DND-41 (cell line): Measurements from ENCODE around the gene UBE3A.

Source experiments
- ATAC-seq: fragments of 200-7000 bp; cut with Tn5 transposase; 3 replicates; pipeline ENCODE4 v1.9.1; 2021; ENCODE audit warnings: low read depth; ENCODE audit not compliant: insufficient read depth
- DNase-seq: peaks from one replicate; pipeline ENCODE4 v3.0.0-alpha.2; 2020
- H2AFZ ChIP-seq: 2 replicates; pipeline ENCODE4 v1.6.0; 2012; ENCODE audit warnings: low read depth, low read length
- H3K27ac ChIP-seq: 2 replicates; pipeline ENCODE4 v1.5.1; 2012; ENCODE audit warnings: low read length, inconsistent platforms
- H3K27me3 ChIP-seq: fragments of 200-600 bp; sonication (generic); 2 replicates; pipeline ENCODE4 v1.6.0; 2012; ENCODE audit warnings: low read length, mild to moderate bottlenecking, inconsistent platforms; ENCODE audit not compliant: insufficient read depth, poor library complexity
- H3K36me3 ChIP-seq: 2 replicates; pipeline ENCODE4 v1.5.1; 2012; ENCODE audit warnings: low read length, inconsistent platforms; ENCODE audit not compliant: insufficient read depth
- H3K4me1 ChIP-seq: 2 replicates; pipeline ENCODE4 v1.5.1; 2012; ENCODE audit warnings: mild to moderate bottlenecking, low read length; ENCODE audit not compliant: insufficient read depth
- H3K4me2 ChIP-seq: 2 replicates; pipeline ENCODE4 v1.6.0; 2012; ENCODE audit warnings: mild to moderate bottlenecking, moderate library complexity, low read length, inconsistent platforms; ENCODE audit not compliant: insufficient read depth
- H3K4me3 ChIP-seq, 2 experiments: fragments of 200-600 bp in 1 of 2; shearing (Covaris generic) in 1 of 2; 2 replicates each; pipeline ENCODE4 v1.5.1; 2012 to 2016; ENCODE audit warnings: inconsistent platforms in 2 of 2, low read length in 2 of 2, mild to moderate bottlenecking in 2 of 2, low read depth in 1 of 2, moderate library complexity in 1 of 2
- H3K79me2 ChIP-seq: 2 replicates; pipeline ENCODE4 v1.6.0; 2012; ENCODE audit warnings: low read length, inconsistent platforms; ENCODE audit not compliant: insufficient read depth
- H3K9ac ChIP-seq: 2 replicates; pipeline ENCODE4 v1.6.0; 2012; ENCODE audit warnings: low read depth, mild to moderate bottlenecking, inconsistent platforms, low read length, moderate library complexity
- H3K9me3 ChIP-seq: 2 replicates; pipeline ENCODE4 v1.5.1; 2012; ENCODE audit warnings: low read length, moderate library complexity, mild to moderate bottlenecking, inconsistent platforms; ENCODE audit not compliant: insufficient read depth, severe bottlenecking
- H4K20me1 ChIP-seq: 2 replicates; pipeline ENCODE4 v1.6.0; 2012; ENCODE audit warnings: low read length; ENCODE audit not compliant: insufficient read depth
- EZH2 ChIP-seq: IDR thresholded peaks from 3 replicates; pipeline ENCODE4 v1.6.1; 2012; ENCODE audit warnings: borderline replicate concordance, low read depth, mild to moderate bottlenecking, moderate library complexity, low read length, inconsistent platforms; ENCODE audit not compliant: severe bottlenecking
- TF ChIP-seq, protein P1 (sequence below): IDR thresholded peaks from 2 replicates; pipeline ENCODE4 v1.5.1; 2012; ENCODE audit warnings: borderline replicate concordance, low read length, moderate library complexity, mild to moderate bottlenecking; ENCODE audit not compliant: poor library complexity, severe bottlenecking; ENCODE audit errors: extremely low read depth

Gene UBE3A

DNA sequence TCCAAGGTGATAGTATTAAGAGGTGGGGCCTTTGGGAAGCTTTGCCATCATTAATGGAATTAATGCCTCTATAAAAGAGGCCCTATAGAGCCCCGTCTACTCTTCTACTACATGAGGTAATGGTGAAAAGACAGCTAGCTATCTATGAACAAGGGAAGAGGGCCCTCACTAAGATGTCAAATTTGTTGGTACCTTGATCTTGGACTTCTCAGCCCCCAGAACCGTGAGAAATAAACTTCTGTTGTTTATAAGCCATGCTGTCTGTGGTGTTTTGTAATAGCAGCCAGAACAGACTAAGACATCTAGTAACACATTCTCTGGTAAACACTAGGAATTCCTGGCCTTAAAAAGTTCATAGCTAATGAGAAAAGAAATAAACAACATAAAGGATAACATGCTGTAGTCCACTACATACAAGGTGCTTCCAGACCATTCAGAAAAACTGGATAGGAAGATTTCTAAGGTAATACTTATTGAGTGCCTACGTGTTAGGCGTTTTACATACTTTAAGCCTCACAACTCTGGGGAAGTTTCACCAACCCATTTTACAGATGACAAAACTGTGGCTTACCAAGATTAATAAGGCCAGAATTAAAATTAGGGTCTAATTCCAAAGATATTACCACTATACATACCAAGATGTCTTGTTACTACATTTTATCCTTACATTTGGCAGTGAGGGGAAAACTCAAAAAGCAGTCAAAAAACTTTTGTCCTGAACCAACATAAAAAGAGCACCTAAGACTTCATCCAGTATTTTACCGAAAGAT lies 3.2 kb downstream of the UBE3A start:
- TF ChIP-seq, protein P1, sequence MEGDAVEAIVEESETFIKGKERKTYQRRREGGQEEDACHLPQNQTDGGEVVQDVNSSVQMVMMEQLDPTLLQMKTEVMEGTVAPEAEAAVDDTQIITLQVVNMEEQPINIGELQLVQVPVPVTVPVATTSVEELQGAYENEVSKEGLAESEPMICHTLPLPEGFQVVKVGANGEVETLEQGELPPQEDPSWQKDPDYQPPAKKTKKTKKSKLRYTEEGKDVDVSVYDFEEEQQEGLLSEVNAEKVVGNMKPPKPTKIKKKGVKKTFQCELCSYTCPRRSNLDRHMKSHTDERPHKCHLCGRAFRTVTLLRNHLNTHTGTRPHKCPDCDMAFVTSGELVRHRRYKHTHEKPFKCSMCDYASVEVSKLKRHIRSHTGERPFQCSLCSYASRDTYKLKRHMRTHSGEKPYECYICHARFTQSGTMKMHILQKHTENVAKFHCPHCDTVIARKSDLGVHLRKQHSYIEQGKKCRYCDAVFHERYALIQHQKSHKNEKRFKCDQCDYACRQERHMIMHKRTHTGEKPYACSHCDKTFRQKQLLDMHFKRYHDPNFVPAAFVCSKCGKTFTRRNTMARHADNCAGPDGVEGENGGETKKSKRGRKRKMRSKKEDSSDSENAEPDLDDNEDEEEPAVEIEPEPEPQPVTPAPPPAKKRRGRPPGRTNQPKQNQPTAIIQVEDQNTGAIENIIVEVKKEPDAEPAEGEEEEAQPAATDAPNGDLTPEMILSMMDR: no peak
- no peak for TF ChIP-seq EZH2

GRCh38 chr15:25433118-25433865 lies 5.5 kb downstream of the UBE3A start:
- Histone ChIP-seq H3K4me2 (peak overlapping the region; percentile 31; the same call in 1 of the 2 replicates), H4K20me1 (peaks cover 82% of the 10 kb centered on the region), H2AFZ (no peak overlapping the region), H3K36me3 (peaks cover 11% of the 10 kb centered on the region), H3K27ac (no peak overlapping the region), H3K79me2 (peaks cover 97% of the 10 kb centered on the region), H3K4me1 (peaks cover 46% of the 10 kb centered on the region), H3K9me3 (no peaks in the 10 kb centered on the region), H3K27me3 (no peaks in the 10 kb centered on the region), H3K9ac (no peak overlapping the region), H3K4me3 (no peak overlapping the region)
- DNase-seq (no peak), ATAC-seq (no peak)
- no peak for TF ChIP-seq EZH2
- TF ChIP-seq, protein P1: no peak

More for the DNA sequence above, 3.2 kb downstream of the UBE3A start:
- peak overlapping the region in 1 of 2 experiments; percentile 84; a peak in 2 of 4 replicates for H3K4me3 ChIP-seq
- H3K4me2 ChIP-seq: peak overlapping the region; percentile 84
- peaks cover 51% of the 10 kb centered on the region for H3K4me1 ChIP-seq
- H3K36me3 ChIP-seq: peaks cover 11% of the 10 kb centered on the region
- DNase-seq (no peak), ATAC-seq (no peak)
- no peak overlapping the region for H3K27ac ChIP-seq
- peaks cover 66% of the 10 kb centered on the region for H4K20me1 ChIP-seq
- H3K27me3 ChIP-seq: no peaks in the 10 kb centered on the region
- peaks cover 87% of the 10 kb centered on the region for H3K79me2 ChIP-seq
- no peaks in the 10 kb centered on the region for H3K9me3 ChIP-seq
- 0 out of 2 replicates have a peak overlapping the region, but pooled peaks have one; percentile 92 for H3K9ac ChIP-seq
- no peak overlapping the region for H2AFZ ChIP-seq

- H2AFZ ChIP-seq: no peak overlapping the region
- peaks cover 50% of the 10 kb centered on the region for H3K4me1 ChIP-seq
- DNase-seq: no peak
- peak overlapping the region; percentile 31; the same call in 1 of the 2 replicates for H3K4me2 ChIP-seq
- no peaks in the 10 kb centered on the region for H3K9me3 ChIP-seq
- ATAC-seq: no peak
- no peaks in the 10 kb centered on the region for H3K27me3 ChIP-seq
- H3K36me3 ChIP-seq: peaks cover 11% of the 10 kb centered on the region
- TF ChIP-seq EZH2: no peak
- TF ChIP-seq, protein P1: no peak
- H4K20me1 ChIP-seq: peaks cover 81% of the 10 kb centered on the region
- peaks cover 97% of the 10 kb centered on the region for H3K79me2 ChIP-seq
- no peak overlapping the region for H3K27ac ChIP-seq
- H3K9ac ChIP-seq: no peak overlapping the region
- H3K4me3 ChIP-seq: no peak overlapping the region
Measured at GRCh38 chr15:25431836-25432561, 6.8 kb downstream of the UBE3A start.
